Nephron progenitor cell (in vitro differentiated cells): ENCODE measurements around the gene SIX2.

ENCODE experiments used
- DNase-seq: peaks from one replicate; pipeline ENCODE4 v3.0.0; 2021
- H3K27ac Mint-ChIP-seq: 2 replicates; pipeline ENCODE4 v1.8.0; 2021; ENCODE audit warnings: mild to moderate bottlenecking, moderate library complexity, mixed read lengths
- H3K27me3 Mint-ChIP-seq: 2 replicates; pipeline ENCODE4 v1.8.0; 2021; ENCODE audit warnings: mild to moderate bottlenecking, low read depth, mixed read lengths; ENCODE audit not compliant: poor library complexity
- H3K36me3 Mint-ChIP-seq: 2 replicates; pipeline ENCODE4 v1.8.0; 2021; ENCODE audit warnings: low read depth, mixed read lengths
- H3K4me1 Mint-ChIP-seq: 2 replicates; pipeline ENCODE4 v1.8.0; 2021; ENCODE audit warnings: mixed read lengths
- H3K4me3 Mint-ChIP-seq: 2 replicates; pipeline ENCODE4 v1.8.0; 2021; ENCODE audit warnings: mild to moderate bottlenecking, moderate library complexity, mixed read lengths
- H3K9me3 Mint-ChIP-seq: 2 replicates; pipeline ENCODE4 v1.8.0; 2021; ENCODE audit warnings: mild to moderate bottlenecking, moderate library complexity, mixed read lengths
- TF ChIP-seq, protein P1 (sequence below): fragments of 200-600 bp; sonication (generic); IDR thresholded peaks from 2 replicates; pipeline ENCODE4 v1.5.0; 2021; ENCODE audit warnings: antibody characterized with exemption

SIX2 gene

GRCh38 chr2:45002686-45003085 is 6.6 kb downstream of the SIX2 start:
- TF ChIP-seq, protein P1, sequence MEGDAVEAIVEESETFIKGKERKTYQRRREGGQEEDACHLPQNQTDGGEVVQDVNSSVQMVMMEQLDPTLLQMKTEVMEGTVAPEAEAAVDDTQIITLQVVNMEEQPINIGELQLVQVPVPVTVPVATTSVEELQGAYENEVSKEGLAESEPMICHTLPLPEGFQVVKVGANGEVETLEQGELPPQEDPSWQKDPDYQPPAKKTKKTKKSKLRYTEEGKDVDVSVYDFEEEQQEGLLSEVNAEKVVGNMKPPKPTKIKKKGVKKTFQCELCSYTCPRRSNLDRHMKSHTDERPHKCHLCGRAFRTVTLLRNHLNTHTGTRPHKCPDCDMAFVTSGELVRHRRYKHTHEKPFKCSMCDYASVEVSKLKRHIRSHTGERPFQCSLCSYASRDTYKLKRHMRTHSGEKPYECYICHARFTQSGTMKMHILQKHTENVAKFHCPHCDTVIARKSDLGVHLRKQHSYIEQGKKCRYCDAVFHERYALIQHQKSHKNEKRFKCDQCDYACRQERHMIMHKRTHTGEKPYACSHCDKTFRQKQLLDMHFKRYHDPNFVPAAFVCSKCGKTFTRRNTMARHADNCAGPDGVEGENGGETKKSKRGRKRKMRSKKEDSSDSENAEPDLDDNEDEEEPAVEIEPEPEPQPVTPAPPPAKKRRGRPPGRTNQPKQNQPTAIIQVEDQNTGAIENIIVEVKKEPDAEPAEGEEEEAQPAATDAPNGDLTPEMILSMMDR = no peak
- Mint-ChIP-seq H3K27me3 (peaks cover 100% of the 10 kb centered on the region), H3K4me3 (no peak overlapping the region), H3K36me3 (peaks cover 21% of the 10 kb centered on the region), H3K9me3 (peaks cover 10% of the 10 kb centered on the region), H3K4me1 (peaks cover 48% of the 10 kb centered on the region), H3K27ac (no peak overlapping the region)
- no peak for DNase-seq

DNA sequence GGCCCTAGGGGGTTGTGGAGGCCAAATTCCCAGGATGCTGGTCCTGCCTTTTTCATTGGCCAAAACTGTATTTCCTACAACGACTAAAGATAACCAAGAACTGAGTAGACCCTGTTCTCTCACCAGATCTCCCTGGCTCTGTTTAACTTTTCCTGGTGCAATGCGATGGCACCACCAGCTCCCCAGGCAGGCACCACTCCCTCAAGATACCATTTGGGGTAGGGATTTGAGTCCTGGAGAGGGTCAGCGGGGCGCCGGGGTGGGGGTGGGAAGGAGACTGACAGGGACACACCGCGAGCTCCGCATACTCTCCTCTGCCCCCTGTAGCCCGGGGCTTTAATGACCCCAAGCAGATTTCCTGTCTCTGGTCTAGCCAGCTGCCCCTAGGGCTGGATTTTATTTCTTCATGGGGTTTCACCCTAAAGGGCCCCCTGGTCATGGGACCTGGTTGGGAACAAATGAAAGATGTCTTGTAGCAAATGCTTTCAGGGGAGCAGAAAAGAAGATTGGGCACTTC is 7.3 kb downstream of the SIX2 start:
- H3K27me3 Mint-ChIP-seq = peaks cover 100% of the 10 kb centered on the region

DNA sequence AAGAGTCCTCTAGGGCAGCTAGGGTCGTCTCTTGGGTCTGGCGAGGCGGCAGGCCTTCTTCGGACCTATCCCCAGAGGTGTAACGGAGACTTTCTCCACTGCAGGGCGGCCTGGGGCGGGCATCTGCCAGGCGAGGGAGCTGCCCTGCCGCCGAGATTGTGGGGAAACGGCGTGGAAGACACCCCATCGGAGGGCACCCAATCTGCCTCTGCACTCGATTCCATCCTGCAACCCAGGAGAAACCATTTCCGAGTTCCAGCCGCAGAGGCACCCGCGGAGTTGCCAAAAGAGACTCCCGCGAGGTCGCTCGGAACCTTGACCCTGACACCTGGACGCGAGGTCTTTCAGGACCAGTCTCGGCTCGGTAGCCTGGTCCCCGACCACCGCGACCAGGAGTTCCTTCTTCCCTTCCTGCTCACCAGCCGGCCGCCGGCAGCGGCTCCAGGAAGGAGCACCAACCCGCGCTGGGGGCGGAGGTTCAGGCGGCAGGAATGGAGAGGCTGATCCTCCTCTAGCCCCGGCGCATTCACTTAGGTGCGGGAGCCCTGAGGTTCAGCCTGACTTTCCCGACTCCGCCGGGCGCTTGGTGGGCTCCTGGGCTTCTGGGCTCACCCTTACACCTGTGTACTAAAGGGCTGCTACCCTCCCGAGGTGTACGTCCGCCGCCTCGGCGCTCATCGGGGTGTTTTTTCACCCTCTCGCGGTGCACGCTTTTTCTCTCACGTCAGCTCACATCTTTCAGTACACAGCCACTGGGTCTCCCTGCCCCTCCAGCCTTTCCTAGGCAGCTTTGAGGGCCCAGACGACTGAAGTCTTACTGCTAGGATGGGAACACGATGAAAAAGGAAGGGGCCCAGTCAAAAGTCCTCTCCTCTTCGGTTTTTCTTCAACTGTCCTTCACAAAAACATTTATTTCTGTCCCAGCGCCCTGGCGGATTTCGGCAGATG is 8.1 kb downstream of the SIX2 start:
- H3K36me3 Mint-ChIP-seq = peaks cover 15% of the 10 kb centered on the region
- peaks cover 14% of the 10 kb centered on the region for H3K9me3 Mint-ChIP-seq
- peak overlapping the region; percentile 78 for H3K4me3 Mint-ChIP-seq
- H3K27ac Mint-ChIP-seq = no peak overlapping the region
- peak; percentile 64 for DNase-seq
- H3K4me1 Mint-ChIP-seq = peaks cover 35% of the 10 kb centered on the region
- TF ChIP-seq, protein P1 = no peak
- H3K27me3 Mint-ChIP-seq = peaks cover 100% of the 10 kb centered on the region

More for the DNA sequence above, 7.3 kb downstream of the SIX2 start:
- Mint-ChIP-seq H3K4me1 (peaks cover 42% of the 10 kb centered on the region), H3K9me3 (peaks cover 14% of the 10 kb centered on the region), H3K27ac (no peak overlapping the region), H3K4me3 (peak overlapping the region; percentile 78), H3K36me3 (peaks cover 21% of the 10 kb centered on the region)
- DNase-seq = no peak
- TF ChIP-seq, protein P1 = no peak

- Mint-ChIP-seq H3K9me3 (peaks cover 14% of the 10 kb centered on the region), H3K27me3 (peaks cover 100% of the 10 kb centered on the region), H3K36me3 (peaks cover 11% of the 10 kb centered on the region), H3K4me3 (peak overlapping the region; percentile 78), H3K27ac (no peak overlapping the region), H3K4me1 (peaks cover 30% of the 10 kb centered on the region)
- TF ChIP-seq, protein P1 = no peak
- peak; percentile 69 for DNase-seq
Observed at GRCh38 chr2:45000341-45000901, 8.8 kb downstream of the SIX2 start.

GRCh38 chr2:44999540-44999939 is 9.7 kb downstream of the SIX2 start:
- peak overlapping the region; percentile 36 for H3K4me3 Mint-ChIP-seq
- peaks cover 26% of the 10 kb centered on the region for H3K4me1 Mint-ChIP-seq
- peaks cover 14% of the 10 kb centered on the region for H3K9me3 Mint-ChIP-seq
- H3K27ac Mint-ChIP-seq = no peak overlapping the region
- H3K27me3 Mint-ChIP-seq = peaks cover 100% of the 10 kb centered on the region
- TF ChIP-seq, protein P1 = no peak
- no peak for DNase-seq
- H3K36me3 Mint-ChIP-seq = peaks cover 9% of the 10 kb centered on the region
